GM13977 (cell line): ENCODE data around the gene SYT1.

ENCODE experiments used
- DNase-seq: peaks from one replicate; pipeline ENCODE4 v3.0.0; 2012; ENCODE audit warnings: low spot score
- in situ Hi-C: fragments of 300-500 bp; cut with MboI; formaldehyde crosslinking; loops from one replicate; pipeline ENCODE4 v1.12.0; 2022; ENCODE audit warnings: low sequenced_read_pairs, low pct_unique_long_range_greater_than_20kb, mixed read lengths, inconsistent platforms; ENCODE audit not compliant: unreplicated experiment
- TF ChIP-seq, protein P1 (sequence below): IDR thresholded peaks from 2 replicates; pipeline ENCODE4 v1.5.1; 2012; ENCODE audit warnings: mild to moderate bottlenecking, control low read depth; ENCODE audit not compliant: insufficient read depth; ENCODE audit errors: extremely low read depth, missing control alignments

The SYT1 gene

DNA sequence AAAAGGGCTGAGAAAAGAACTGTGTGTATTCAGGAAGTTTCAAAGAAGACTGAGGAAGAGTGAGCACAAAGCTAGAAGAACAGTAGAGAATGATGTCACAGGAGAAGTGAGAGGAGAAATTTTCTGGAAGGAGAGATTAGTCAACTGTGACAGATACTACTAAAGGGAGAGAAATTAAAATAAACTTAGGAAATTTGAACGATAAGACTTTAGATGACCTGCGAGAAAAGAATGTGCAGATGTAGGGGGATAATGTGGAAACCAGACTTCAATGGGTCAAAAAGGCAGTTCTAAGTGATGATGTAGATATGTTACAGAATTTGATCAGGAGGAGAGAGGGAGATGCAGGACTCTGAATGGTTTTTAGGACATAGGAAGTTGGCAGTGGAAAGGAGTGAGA, 287.4 kb downstream of the SYT1 start:
- in situ Hi-C loops, result no loop called here
- TF ChIP-seq, protein P1, sequence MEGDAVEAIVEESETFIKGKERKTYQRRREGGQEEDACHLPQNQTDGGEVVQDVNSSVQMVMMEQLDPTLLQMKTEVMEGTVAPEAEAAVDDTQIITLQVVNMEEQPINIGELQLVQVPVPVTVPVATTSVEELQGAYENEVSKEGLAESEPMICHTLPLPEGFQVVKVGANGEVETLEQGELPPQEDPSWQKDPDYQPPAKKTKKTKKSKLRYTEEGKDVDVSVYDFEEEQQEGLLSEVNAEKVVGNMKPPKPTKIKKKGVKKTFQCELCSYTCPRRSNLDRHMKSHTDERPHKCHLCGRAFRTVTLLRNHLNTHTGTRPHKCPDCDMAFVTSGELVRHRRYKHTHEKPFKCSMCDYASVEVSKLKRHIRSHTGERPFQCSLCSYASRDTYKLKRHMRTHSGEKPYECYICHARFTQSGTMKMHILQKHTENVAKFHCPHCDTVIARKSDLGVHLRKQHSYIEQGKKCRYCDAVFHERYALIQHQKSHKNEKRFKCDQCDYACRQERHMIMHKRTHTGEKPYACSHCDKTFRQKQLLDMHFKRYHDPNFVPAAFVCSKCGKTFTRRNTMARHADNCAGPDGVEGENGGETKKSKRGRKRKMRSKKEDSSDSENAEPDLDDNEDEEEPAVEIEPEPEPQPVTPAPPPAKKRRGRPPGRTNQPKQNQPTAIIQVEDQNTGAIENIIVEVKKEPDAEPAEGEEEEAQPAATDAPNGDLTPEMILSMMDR, result no peak
- DNase-seq, result no peak

DNA sequence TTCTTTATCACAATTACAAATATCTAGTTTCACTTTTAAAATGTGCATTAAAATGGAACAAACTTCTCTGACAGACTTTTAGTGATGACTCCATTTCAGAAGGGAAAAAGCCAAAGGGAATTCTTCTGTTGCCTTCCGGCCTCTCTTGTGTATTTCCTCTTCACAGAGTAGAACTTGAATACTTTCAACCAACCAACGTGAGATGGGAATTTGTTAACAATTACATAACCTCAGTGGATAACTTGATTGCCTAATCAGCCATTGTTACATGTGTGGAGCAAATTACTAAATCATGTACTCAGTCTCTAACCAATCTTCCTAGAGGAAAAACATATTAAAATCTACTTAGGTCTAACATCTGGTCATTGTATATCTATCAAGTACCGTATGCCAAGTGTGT, 291.1 kb downstream of the SYT1 start:
- DNase-seq, result no peak
- TF ChIP-seq, protein P1, result no peak
- in situ Hi-C loops, result no loop called here

DNA sequence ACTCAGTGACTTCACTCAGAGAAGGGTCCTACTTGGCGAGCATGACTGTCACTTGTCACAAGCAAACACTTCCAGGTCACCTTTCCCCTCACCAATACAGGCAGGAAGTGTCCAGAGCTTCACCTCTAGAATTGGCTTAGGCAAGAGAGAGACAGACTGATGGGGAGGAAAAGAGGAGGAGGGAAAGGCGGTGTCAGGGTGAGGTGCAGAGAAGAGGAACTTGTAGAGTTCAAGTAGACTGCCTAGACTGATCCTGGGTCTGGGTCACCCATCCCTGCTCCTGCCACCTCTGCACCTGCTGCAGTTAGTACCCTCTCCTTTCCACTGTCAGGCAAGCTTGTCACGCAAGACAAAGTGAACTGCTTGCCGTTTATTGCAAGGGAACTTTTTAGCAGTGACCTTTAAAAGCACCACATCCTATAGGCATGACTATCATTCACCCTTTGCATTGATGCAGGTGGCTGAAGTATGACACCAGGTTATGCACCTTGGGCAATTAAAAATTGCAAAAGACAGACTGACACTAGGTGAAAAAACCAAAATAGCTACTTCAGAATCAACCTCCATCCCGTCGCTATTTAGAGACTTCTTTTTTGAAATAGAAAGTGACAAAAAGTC, 292.4 kb downstream of the SYT1 start:
- DNase-seq, result no peak
- TF ChIP-seq, protein P1, result no peak
- in situ Hi-C loops, result no loop called here

DNA sequence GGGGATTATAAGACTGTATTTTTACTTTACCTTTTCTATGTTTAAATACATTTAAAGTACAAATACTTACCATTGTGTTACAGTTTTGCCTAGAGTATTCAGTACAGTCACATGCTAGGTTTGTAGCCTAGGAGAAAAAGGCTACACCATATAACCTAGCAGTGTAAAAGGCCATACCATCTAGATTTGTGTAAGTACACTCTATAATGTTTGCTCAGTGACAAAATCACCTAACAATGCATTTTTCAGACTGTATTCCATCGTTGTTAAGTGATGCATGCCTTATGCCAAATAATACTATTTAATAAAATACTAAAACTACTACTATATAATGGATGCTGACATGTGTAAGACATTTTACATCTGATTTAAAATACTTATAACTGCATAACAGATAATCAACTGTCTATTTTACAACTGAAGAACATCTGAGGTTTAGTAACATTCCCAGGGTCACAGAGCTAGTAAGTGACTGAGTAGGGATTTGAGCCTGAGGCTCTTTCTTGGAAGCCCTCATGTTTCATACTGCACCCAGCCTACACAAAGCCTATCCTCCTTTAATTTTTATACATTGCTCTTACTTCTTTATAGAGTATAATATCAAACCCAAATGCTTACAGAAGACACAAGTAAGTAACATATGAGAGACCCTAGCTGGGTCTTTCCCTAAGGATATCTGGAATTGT, 296.8 kb downstream of the SYT1 start:
- DNase-seq, result no peak
- TF ChIP-seq, protein P1, result no peak
- in situ Hi-C loops, result no loop called here

DNA sequence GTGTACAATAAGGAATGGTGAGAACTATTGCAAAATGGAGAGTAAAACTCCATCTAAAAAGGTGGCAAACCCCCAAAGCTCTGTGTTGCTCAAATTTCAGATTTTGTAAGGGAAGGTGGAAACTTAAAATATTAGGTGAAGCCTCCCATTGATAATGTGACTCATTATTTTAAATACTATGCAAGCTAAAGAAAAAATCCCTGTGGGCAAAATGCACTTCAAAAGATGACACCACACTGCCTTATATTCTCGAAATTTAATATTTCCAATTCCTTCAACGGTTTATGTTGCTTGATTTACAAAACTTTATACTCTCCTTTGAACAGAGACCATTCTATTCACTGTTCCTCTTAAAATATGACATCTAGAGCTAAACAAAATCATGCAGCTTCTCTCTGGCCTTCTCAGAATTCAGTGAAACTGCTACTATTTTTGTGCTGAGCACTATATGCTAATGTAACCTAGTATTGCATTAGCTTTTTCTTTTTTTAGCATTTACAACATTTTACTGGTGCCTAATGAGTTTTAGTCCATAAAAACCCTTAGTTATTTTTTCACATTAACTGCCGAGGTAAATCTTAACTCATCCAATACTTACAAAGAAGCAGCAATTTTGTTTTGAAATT, 297.7 kb downstream of the SYT1 start:
- in situ Hi-C loops, result no loop called here
- DNase-seq, result no peak
- TF ChIP-seq, protein P1, result no peak

DNA sequence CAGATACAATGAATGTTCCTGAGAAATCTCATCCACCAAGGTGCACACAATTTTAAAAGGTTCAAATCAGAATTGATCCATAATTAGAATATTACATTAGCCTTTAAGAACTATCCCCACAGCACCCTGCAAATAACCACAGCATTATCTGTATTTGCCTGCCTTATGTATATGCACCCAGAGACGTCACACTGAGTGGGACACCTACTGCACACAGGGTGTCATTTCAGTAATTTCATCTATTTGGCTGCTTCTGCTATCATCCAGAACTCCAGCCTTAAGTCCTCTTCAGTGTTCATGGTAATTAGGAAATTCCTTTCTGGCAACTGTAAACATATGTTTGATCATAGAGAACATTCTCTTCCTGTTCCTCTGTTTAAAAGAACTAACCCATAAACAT, 298.4 kb downstream of the SYT1 start:
- in situ Hi-C loops, result no loop called here
- no peak for DNase-seq
- TF ChIP-seq, protein P1, result no peak
